ENCODE measurements around the gene HDAC3.

Gene HDAC3

DNA sequence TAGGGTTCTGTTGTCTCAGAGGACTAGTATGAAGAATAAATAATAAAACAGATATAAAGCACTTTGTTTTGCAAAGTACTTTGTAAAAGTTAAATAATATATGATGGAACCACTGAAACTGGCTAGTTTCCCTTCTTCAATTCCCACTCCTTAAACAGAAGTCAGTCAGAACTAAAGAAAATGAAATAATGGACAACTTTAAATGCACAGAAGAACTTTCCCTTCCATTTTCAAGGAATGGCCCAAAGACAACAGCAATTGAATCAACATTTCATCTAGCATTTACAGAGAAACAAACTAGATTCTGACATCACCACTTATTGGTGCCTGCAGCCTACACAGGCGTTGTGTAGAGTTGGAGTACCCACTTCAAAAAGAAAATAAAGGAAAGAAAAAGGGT, 34.0 kb downstream of the HDAC3 start:
- TF ChIP-seq ZBTB7A (IDR thresholded peaks at IDR 0.05; ENCODE audit: low read depth) (no peak), EP300 (IDR thresholded peaks at IDR 0.05; ENCODE audit: borderline replicate concordance) (no peak), TAF1 (IDR thresholded peaks at IDR 0.05; ENCODE audit: low read depth) (no peak), YY1 (IDR thresholded peaks at IDR 0.05; ENCODE audit: low read depth) (no peak), TCF12 (IDR thresholded peaks at IDR 0.05; ENCODE audit: low read depth) (no peak), EGR1 (IDR thresholded peaks at IDR 0.05) (no peak), NFIC (IDR thresholded peaks at IDR 0.05) (no peak), FOXM1 (IDR thresholded peaks at IDR 0.05; ENCODE audit: borderline replicate concordance, low read depth) (no peak), TEAD4 (IDR thresholded peaks at IDR 0.05) (no peak), CEBPB (IDR thresholded peaks at IDR 0.05) (no peak), RAD21 (IDR thresholded peaks at IDR 0.05; ENCODE audit: low read depth) (no peak), CREB1 (IDR thresholded peaks at IDR 0.05; ENCODE audit: low read depth) (no peak)
- TF ChIP-seq, protein P1, sequence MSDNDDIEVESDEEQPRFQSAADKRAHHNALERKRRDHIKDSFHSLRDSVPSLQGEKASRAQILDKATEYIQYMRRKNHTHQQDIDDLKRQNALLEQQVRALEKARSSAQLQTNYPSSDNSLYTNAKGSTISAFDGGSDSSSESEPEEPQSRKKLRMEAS (IDR thresholded peaks at IDR 0.05): no peak
- TF ChIP-seq, protein P2, sequence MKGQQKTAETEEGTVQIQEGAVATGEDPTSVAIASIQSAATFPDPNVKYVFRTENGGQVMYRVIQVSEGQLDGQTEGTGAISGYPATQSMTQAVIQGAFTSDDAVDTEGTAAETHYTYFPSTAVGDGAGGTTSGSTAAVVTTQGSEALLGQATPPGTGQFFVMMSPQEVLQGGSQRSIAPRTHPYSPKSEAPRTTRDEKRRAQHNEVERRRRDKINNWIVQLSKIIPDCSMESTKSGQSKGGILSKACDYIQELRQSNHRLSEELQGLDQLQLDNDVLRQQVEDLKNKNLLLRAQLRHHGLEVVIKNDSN (IDR thresholded peaks at IDR 0.05): no peak
- TF ChIP-seq, protein P3, sequence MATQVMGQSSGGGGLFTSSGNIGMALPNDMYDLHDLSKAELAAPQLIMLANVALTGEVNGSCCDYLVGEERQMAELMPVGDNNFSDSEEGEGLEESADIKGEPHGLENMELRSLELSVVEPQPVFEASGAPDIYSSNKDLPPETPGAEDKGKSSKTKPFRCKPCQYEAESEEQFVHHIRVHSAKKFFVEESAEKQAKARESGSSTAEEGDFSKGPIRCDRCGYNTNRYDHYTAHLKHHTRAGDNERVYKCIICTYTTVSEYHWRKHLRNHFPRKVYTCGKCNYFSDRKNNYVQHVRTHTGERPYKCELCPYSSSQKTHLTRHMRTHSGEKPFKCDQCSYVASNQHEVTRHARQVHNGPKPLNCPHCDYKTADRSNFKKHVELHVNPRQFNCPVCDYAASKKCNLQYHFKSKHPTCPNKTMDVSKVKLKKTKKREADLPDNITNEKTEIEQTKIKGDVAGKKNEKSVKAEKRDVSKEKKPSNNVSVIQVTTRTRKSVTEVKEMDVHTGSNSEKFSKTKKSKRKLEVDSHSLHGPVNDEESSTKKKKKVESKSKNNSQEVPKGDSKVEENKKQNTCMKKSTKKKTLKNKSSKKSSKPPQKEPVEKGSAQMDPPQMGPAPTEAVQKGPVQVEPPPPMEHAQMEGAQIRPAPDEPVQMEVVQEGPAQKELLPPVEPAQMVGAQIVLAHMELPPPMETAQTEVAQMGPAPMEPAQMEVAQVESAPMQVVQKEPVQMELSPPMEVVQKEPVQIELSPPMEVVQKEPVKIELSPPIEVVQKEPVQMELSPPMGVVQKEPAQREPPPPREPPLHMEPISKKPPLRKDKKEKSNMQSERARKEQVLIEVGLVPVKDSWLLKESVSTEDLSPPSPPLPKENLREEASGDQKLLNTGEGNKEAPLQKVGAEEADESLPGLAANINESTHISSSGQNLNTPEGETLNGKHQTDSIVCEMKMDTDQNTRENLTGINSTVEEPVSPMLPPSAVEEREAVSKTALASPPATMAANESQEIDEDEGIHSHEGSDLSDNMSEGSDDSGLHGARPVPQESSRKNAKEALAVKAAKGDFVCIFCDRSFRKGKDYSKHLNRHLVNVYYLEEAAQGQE (IDR thresholded peaks at IDR 0.05; ENCODE audit: low read depth): no peak

DNA sequence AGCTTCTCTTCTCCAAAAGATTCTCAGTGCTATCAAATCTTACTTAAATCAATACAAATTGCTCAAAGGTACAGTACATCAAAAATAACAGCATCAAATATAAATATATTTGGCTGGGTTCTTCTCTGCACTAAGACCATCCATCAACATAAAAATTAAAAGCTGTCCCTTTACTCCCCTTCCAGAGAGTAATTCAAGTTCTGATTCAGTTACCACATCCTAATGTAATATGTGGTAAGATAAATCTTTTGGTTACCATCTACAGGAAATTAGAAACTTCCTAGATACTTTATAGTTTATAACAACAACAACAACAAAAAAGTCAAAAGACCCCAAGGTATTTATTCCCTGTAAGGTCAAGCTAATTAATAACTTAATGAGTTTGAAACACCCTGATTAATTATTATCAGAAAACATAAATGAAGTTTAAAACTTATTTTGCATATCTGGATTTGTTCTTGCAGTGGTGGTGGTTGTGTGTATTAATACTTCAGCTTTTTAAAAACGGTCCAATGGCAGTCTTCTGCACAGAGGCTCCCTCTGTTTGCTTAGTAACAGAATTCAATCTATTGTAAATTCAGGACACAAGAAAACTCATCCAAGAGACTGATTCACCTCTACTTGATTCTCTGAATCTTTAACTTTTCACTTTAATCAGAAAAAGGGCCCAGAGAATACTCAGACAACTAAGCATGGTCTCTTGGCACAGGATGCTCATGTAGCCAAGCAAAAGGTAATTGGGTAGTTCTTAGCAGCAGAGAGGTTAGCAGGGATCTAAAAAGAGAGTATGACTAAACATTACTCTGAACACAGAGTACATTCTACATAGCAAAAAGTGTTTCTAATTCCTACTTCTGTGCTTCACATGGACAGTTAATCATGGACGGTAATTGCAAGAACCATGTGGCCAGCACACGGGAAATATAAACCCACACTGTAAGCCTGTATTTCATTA, 38.0 kb downstream of the HDAC3 start:
- no peak for TF ChIP-seq FOXM1 (IDR thresholded peaks at IDR 0.05; ENCODE audit: borderline replicate concordance, low read depth)
- TF ChIP-seq TEAD4 (IDR thresholded peaks at IDR 0.05): no peak
- TF ChIP-seq YY1 (IDR thresholded peaks at IDR 0.05; ENCODE audit: low read depth): no peak
- TF ChIP-seq EGR1 (IDR thresholded peaks at IDR 0.05): no peak
- TF ChIP-seq TAF1 (IDR thresholded peaks at IDR 0.05; ENCODE audit: low read depth): no peak
- TF ChIP-seq NFIC (IDR thresholded peaks at IDR 0.05): no peak
- no peak for TF ChIP-seq CEBPB (IDR thresholded peaks at IDR 0.05)
- TF ChIP-seq EP300 (IDR thresholded peaks at IDR 0.05; ENCODE audit: borderline replicate concordance): no peak
- TF ChIP-seq RAD21 (IDR thresholded peaks at IDR 0.05; ENCODE audit: low read depth): no peak
- TF ChIP-seq TCF12 (IDR thresholded peaks at IDR 0.05; ENCODE audit: low read depth): no peak
- no peak for TF ChIP-seq ZBTB7A (IDR thresholded peaks at IDR 0.05; ENCODE audit: low read depth)
- TF ChIP-seq CREB1 (IDR thresholded peaks at IDR 0.05; ENCODE audit: low read depth): no peak
- TF ChIP-seq, protein P1 (IDR thresholded peaks at IDR 0.05): no peak
- TF ChIP-seq, protein P2 (IDR thresholded peaks at IDR 0.05): no peak
- TF ChIP-seq, protein P3 (IDR thresholded peaks at IDR 0.05; ENCODE audit: low read depth): no peak

DNA sequence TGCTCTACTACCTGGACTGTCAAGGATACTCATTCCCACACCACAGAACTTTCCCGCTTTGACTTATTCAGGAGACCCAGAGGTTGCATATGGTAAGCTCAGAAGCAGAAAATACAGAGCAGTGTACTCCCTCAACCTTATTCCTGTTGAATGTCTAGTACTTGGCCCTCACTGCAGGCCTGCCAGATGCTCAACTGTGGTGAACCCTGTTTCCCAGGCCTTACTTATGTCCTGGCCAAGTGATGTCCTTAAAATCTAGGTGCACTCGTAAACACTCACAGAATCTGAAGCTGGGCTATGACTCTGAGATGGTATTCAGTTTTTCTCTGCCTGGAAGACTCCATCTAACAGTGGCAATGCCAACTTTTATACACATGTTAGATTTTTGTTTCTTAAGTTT, 38.8 kb downstream of the HDAC3 start:
- TF ChIP-seq CEBPB (IDR thresholded peaks at IDR 0.05): no peak
- TF ChIP-seq, protein P1 (IDR thresholded peaks at IDR 0.05): no peak
- TF ChIP-seq, protein P3 (IDR thresholded peaks at IDR 0.05; ENCODE audit: low read depth): no peak

DNA sequence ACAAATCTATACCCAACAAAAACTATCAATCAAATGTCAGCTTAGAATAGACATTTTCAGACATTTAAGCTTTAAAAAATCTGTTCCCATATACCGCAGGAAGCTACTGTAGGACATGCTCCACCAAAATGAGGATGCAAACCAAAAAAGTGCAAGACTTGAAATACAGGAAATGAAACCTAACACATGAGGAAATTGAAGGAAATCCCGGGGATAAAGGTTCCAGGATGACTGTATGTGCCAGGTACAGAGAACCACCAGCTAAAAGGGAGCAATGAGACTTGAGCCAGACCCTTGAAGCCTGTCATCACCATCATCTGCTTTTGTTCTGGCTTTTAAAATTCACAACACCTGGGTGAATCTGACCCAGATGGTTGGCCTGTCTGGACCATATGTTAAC, 39.3 kb downstream of the HDAC3 start:
- no peak for TF ChIP-seq EGR1 (IDR thresholded peaks at IDR 0.05)
- no peak for TF ChIP-seq CREB1 (IDR thresholded peaks at IDR 0.05; ENCODE audit: low read depth)
- TF ChIP-seq TEAD4 (IDR thresholded peaks at IDR 0.05): no peak
- TF ChIP-seq YY1 (IDR thresholded peaks at IDR 0.05; ENCODE audit: low read depth): no peak
- no peak for TF ChIP-seq CEBPB (IDR thresholded peaks at IDR 0.05)
